Measurements from ENCODE around the gene AQP10. TPM values are rescaled to one million over a fixed set of nuclear protein-coding genes. Genes with fewer than 3 reads are reported as not detected.

The AQP10 gene
- total and polyA plus RNA-seq, 11 donors: 0.15 to 1.2 (median 0.55) TPM; not detected in 3

GRCh38 chr1:154346276-154346917, 25.5 kb downstream of the AQP10 start:
- Histone ChIP-seq H3K4me1 (peaks cover 0 to 35% (median 0%) of the 10 kb centered on the region in 12 donors), H3K4me3 (no peak overlapping the region), H3K36me3 (peaks cover 0 to 86% (median 78%) of the 10 kb centered on the region in 9 donors), H3K9me3 (no peaks in the 10 kb centered on the region), H3K27ac (no peak overlapping the region), H3K27me3 (no peaks in the 10 kb centered on the region)
- DNase-seq (no peak), ATAC-seq (no peak)
- intact Hi-C loops (cut with DNase I): no loop called here
- WGBS, 4 donors: 94 to 96% (median 96%) methylated on average over 11 to 15 of the region's 15 CpGs
- TF ChIP-seq, protein P1, sequence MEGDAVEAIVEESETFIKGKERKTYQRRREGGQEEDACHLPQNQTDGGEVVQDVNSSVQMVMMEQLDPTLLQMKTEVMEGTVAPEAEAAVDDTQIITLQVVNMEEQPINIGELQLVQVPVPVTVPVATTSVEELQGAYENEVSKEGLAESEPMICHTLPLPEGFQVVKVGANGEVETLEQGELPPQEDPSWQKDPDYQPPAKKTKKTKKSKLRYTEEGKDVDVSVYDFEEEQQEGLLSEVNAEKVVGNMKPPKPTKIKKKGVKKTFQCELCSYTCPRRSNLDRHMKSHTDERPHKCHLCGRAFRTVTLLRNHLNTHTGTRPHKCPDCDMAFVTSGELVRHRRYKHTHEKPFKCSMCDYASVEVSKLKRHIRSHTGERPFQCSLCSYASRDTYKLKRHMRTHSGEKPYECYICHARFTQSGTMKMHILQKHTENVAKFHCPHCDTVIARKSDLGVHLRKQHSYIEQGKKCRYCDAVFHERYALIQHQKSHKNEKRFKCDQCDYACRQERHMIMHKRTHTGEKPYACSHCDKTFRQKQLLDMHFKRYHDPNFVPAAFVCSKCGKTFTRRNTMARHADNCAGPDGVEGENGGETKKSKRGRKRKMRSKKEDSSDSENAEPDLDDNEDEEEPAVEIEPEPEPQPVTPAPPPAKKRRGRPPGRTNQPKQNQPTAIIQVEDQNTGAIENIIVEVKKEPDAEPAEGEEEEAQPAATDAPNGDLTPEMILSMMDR (IDR thresholded peaks at IDR 0.05): no peak
- TF ChIP-seq POLR2A (IDR thresholded peaks at IDR 0.05): no peak

DNA sequence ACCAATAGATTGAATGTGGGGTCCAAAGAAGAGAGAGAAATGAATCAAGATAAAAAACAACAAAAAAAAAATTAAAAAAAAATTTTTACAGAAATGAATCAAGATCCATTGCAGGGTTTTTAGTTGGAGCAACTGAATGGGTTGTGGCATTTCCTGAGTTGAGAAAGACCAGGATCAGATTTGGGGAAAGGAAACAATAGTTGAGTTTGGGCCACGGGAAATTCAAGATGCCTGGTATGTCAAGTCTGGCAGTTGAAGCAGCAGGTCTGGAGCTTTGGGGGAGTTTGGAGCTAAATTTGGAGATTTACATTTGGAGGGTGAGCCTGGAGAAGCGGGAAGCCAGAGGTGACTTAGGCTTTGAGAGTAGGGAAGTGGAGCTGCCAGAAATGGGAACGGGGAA, 27.1 kb downstream of the AQP10 start:
- ATAC-seq: no peak
- no peak overlapping the region for H3K4me3 ChIP-seq
- intact Hi-C loops (cut with DNase I): no loop called here
- H3K9me3 ChIP-seq: no peaks in the 10 kb centered on the region
- no peak for TF ChIP-seq POLR2A (IDR thresholded peaks at IDR 0.05)
- TF ChIP-seq, protein P1 (IDR thresholded peaks at IDR 0.05): no peak
- no peaks in the 10 kb centered on the region for H3K27me3 ChIP-seq
- peaks cover 0 to 31% (median 8%) of the 10 kb centered on the region in 12 donors for H3K4me1 ChIP-seq
- H3K27ac ChIP-seq: no peak overlapping the region
- no peak for DNase-seq
- 81 to 89% (median 85%) methylated on average over 3 of the region's 3 CpGs for WGBS, 4 donors
- H3K36me3 ChIP-seq: peaks cover 0 to 70% (median 62%) of the 10 kb centered on the region in 9 donors

DNA sequence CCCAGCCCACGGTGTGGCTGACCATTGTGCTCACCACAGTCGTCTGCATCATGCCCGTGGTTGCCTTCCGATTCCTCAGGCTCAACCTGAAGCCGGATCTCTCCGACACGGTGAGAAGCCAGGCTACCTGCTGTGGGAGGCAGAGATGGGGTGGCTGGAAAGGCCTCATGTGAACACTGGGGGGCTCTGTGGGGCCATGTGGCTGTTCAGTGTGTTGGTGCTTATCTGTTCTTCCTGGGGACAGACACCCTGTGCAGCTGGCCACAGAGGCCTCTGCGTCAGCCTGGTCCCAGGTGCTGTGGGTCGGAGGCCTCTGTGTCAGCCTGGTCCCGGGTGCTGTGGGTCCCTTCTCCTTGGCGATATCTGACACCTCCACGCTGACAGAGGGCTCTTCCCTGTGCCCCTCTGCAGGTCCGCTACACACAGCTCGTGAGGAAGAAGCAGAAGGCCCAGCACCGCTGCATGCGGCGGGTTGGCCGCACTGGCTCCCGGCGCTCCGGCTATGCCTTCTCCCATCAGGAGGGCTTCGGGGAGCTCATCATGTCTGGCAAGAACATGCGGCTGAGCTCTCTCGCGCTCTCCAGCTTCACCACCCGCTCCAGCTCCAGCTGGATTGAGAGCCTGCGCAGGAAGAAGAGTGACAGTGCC, 27.7 kb downstream of the AQP10 start:
- H3K4me3 ChIP-seq: no peak overlapping the region
- H3K4me1 ChIP-seq: peaks cover 0 to 31% (median 12%) of the 10 kb centered on the region in 12 donors
- no peaks in the 10 kb centered on the region for H3K27me3 ChIP-seq
- peaks cover 0 to 64% (median 56%) of the 10 kb centered on the region in 9 donors for H3K36me3 ChIP-seq
- peak in 3 of 4 donors; percentile 3 to 6 (median 5) for ATAC-seq
- H3K27ac ChIP-seq: peak overlapping the region in 2 of 12 donors; percentile 9 to 13
- no peaks in the 10 kb centered on the region for H3K9me3 ChIP-seq
- TF ChIP-seq, protein P1 (IDR thresholded peaks at IDR 0.05): peak in 1 of 12 donors; percentile 5
- TF ChIP-seq POLR2A (IDR thresholded peaks at IDR 0.05): no peak
- DNase-seq: no peak
- WGBS, 4 donors: 79 to 89% (median 88%) methylated on average over 22 to 27 of the region's 27 CpGs
- intact Hi-C loops (cut with DNase I): no loop called here

DNA sequence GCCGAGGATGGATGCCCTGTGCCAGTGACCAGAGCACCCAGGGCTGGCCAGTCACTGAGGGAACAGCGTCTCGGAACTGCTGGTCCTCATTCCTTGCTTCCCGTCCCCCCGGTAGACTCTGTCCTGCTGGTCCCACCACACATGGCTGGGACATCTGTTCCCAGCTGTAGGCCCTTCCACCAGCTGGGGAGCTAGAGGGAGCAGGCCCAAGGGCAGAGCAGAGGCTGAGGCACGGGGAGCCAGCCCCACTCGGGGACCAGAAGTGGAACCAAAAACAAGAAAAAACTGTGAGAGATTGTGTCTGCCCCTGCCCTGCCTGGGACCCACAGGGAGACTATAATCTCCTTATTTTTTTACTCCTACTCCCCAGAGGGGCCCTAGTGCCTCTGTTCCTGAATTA, 28.2 kb downstream of the AQP10 start:
- peak in 2 of 4 donors; percentile 6 to 40 for ATAC-seq
- WGBS, 4 donors: 73 to 81% (median 77%) methylated on average over 3 to 7 of the region's 7 CpGs
- no peak for TF ChIP-seq POLR2A (IDR thresholded peaks at IDR 0.05)
- TF ChIP-seq, protein P1 (IDR thresholded peaks at IDR 0.05): no peak

More for the DNA sequence above, 28.2 kb downstream of the AQP10 start:
- Histone ChIP-seq H3K9me3 (no peaks in the 10 kb centered on the region), H3K4me1 (peaks cover 0 to 34% (median 13%) of the 10 kb centered on the region in 12 donors), H3K36me3 (peaks cover 0 to 59% (median 50%) of the 10 kb centered on the region in 9 donors), H3K4me3 (no peak overlapping the region), H3K27ac (peak overlapping the region in 2 of 12 donors; percentile 9 to 13), H3K27me3 (no peaks in the 10 kb centered on the region)
- intact Hi-C loops (cut with DNase I): no loop called here
- peak in 1 of 5 donors; percentile 53 for DNase-seq
